Trophoblast cell (in vitro differentiated cells and primary cell): ENCODE data around the gene C1QTNF12.
A peak's percentile ranks its signal among the peaks of the same experiment; 100 is the strongest.

Source experiments
- DNase-seq, 2 donors: peaks; one replicate each; pipeline ENCODE4 v3.0.0-alpha.2; 2016
- H2AFZ ChIP-seq: 2 replicates; pipeline ENCODE4 v1.6.1; 2013; ENCODE audit warnings: low read length, moderate library complexity, mild to moderate bottlenecking; ENCODE audit not compliant: insufficient read depth, poor library complexity
- H2AK5ac ChIP-seq: 2 replicates; pipeline ENCODE4 v1.6.1; 2013; ENCODE audit warnings: mild to moderate bottlenecking, low read length
- H2BK120ac ChIP-seq: 2 replicates; pipeline ENCODE4 v1.6.1; 2013; ENCODE audit warnings: low read length, mild to moderate bottlenecking, moderate library complexity; ENCODE audit not compliant: insufficient read depth, poor library complexity
- H2BK12ac ChIP-seq: 2 replicates; pipeline ENCODE4 v1.6.1; 2013; ENCODE audit warnings: mild to moderate bottlenecking, low read length, moderate library complexity
- H2BK5ac ChIP-seq: 2 replicates; pipeline ENCODE4 v1.6.1; 2013; ENCODE audit warnings: low read length, low read depth, moderate library complexity, mild to moderate bottlenecking; ENCODE audit not compliant: poor library complexity
- H3K14ac ChIP-seq: 2 replicates; pipeline ENCODE4 v1.6.1; 2013; ENCODE audit warnings: mild to moderate bottlenecking, low read length
- H3K18ac ChIP-seq: 2 replicates; pipeline ENCODE4 v1.6.1; 2013; ENCODE audit warnings: mild to moderate bottlenecking, low read length
- H3K23ac ChIP-seq: 2 replicates; pipeline ENCODE4 v1.6.1; 2013; ENCODE audit warnings: low read length
- H3K27ac ChIP-seq: 2 replicates; pipeline ENCODE4 v1.5.1; 2013; ENCODE audit warnings: low read depth, mild to moderate bottlenecking, inconsistent platforms, low read length, moderate library complexity
- H3K27me3 ChIP-seq: 2 replicates; pipeline ENCODE4 v1.6.1; 2013; ENCODE audit warnings: inconsistent platforms, mild to moderate bottlenecking, low read length, moderate library complexity; ENCODE audit not compliant: insufficient read depth
- H3K36me3 ChIP-seq, 2 experiments: 1 replicate in 1 of 2; 2 replicates in 1 of 2; pipeline ENCODE4 v1.6.1; 2013; ENCODE audit warnings: low read length in 2 of 2, mild to moderate bottlenecking in 2 of 2, moderate library complexity in 1 of 2; ENCODE audit not compliant: insufficient read depth in 2 of 2, control insufficient read depth in 1 of 2
- H3K4ac ChIP-seq: 2 replicates; pipeline ENCODE4 v1.6.1; 2013; ENCODE audit warnings: low read depth, mild to moderate bottlenecking, low read length, moderate library complexity
- H3K4me1 ChIP-seq, 2 experiments: 1 replicate in 1 of 2; 2 replicates in 1 of 2; pipeline ENCODE4 v1.6.1; 2013; ENCODE audit warnings: low read length in 2 of 2, mild to moderate bottlenecking in 2 of 2, moderate library complexity in 1 of 2; ENCODE audit not compliant: insufficient read depth in 2 of 2, control insufficient read depth in 1 of 2
- H3K4me2 ChIP-seq: 2 replicates; pipeline ENCODE4 v1.6.1; 2013; ENCODE audit warnings: inconsistent platforms, mild to moderate bottlenecking, low read length, moderate library complexity
- H3K4me3 ChIP-seq: 2 replicates; pipeline ENCODE4 v1.5.1; 2013; ENCODE audit warnings: mild to moderate bottlenecking, low read depth, low read length, inconsistent platforms
- H3K79me1 ChIP-seq: one replicate; pipeline ENCODE4 v1.6.1; 2013; ENCODE audit warnings: low read length
- H3K79me2 ChIP-seq: 2 replicates; pipeline ENCODE4 v1.6.1; 2013; ENCODE audit warnings: low read length, mild to moderate bottlenecking; ENCODE audit not compliant: control insufficient read depth, insufficient read depth, poor library complexity
- H3K9ac ChIP-seq: 2 replicates; pipeline ENCODE4 v1.6.1; 2013; ENCODE audit warnings: mild to moderate bottlenecking, low read length
- H3K9me3 ChIP-seq: 2 replicates; pipeline ENCODE4 v1.6.1; 2013; ENCODE audit warnings: low read depth, mild to moderate bottlenecking, control low read depth, inconsistent platforms, low read length; ENCODE audit not compliant: insufficient read depth
- H4K12ac ChIP-seq: 2 replicates; pipeline ENCODE4 v1.6.1; 2013; ENCODE audit warnings: low read depth, mild to moderate bottlenecking, low read length, moderate library complexity
- H4K8ac ChIP-seq: 2 replicates; pipeline ENCODE4 v1.6.1; 2013; ENCODE audit warnings: low read depth, mild to moderate bottlenecking, low read length, moderate library complexity
- H4K91ac ChIP-seq: one replicate; pipeline ENCODE4 v1.6.1; 2013; ENCODE audit warnings: low read depth, mild to moderate bottlenecking, low read length, moderate library complexity
- WGBS: extraction: QIAGEN DNeasy Blood & Tissue Kit; methylation state at CpG from one replicate; pipeline ENCODE4 v1.1.7; 2013; ENCODE audit warnings: missing lambda C conversion rate; ENCODE audit not compliant: insufficient read length, insufficient coverage; ENCODE audit errors: extremely low coverage; 5-methylcytosine and 5-hydroxymethylcytosine counted together

The C1QTNF12 gene

DNA sequence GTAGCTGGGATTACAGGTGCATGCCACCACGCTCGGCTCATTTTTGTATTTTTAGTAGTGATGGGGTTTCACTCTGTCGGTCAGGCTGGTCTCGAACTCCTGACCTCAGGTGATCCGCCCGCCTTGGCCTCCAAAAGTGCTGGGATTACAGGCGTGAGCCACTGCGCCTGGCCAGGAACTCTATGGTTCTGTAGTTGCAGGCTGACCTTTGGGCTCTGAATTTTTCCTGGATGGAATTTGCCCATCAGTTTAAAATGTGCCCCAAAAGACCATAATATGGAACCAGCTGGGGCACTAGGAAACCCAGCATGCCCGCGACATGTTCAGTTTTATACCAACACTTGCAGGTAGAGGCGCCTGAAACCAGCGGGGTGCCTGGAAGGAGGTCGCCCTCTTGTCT, 32.1 kb upstream of the C1QTNF12 start:
- H3K4me2 ChIP-seq: no peak overlapping the region
- no peak overlapping the region for H3K4ac ChIP-seq
- DNase-seq: no peak
- no peak overlapping the region for H3K14ac ChIP-seq
- H3K4me1 ChIP-seq: peaks cover 5 to 6% of the 10 kb centered on the region in 2 experiments
- H4K91ac ChIP-seq: no peak overlapping the region
- no peak overlapping the region for H3K18ac ChIP-seq
- no peak overlapping the region for H2BK120ac ChIP-seq
- H3K4me3 ChIP-seq: no peak overlapping the region
- H3K23ac ChIP-seq: no peak overlapping the region
- peaks cover 5% of the 10 kb centered on the region for H3K9me3 ChIP-seq
- H3K36me3 ChIP-seq: no peaks in the 10 kb centered on the region
- no CpG with 5 or more reads among the region's 13 CpGs for WGBS
- no peak overlapping the region for H3K27ac ChIP-seq
- H2AFZ ChIP-seq: no peak overlapping the region
- H3K79me1 ChIP-seq: peaks cover 4% of the 10 kb centered on the region
- H3K27me3 ChIP-seq: no peaks in the 10 kb centered on the region
- H3K9ac ChIP-seq: no peak overlapping the region
- no peak overlapping the region for H2AK5ac ChIP-seq
- no peak overlapping the region for H2BK12ac ChIP-seq
- H4K8ac ChIP-seq: no peak overlapping the region
- no peak overlapping the region for H4K12ac ChIP-seq
- no peak overlapping the region for H2BK5ac ChIP-seq
- peaks cover 3% of the 10 kb centered on the region for H3K79me2 ChIP-seq

GRCh38 chr1:1275836-1276235, 29.3 kb upstream of the C1QTNF12 start:
- Histone ChIP-seq H2BK12ac (no peak overlapping the region), H3K4me1 (peaks cover 13 to 17% of the 10 kb centered on the region in 2 experiments), H3K14ac (no peak overlapping the region), H3K4me2 (no peak overlapping the region), H3K4ac (no peak overlapping the region), H2BK120ac (no peak overlapping the region), H3K18ac (no peak overlapping the region), H3K23ac (no peak overlapping the region), H3K79me2 (peaks cover 21% of the 10 kb centered on the region), H4K8ac (no peak overlapping the region), H3K9me3 (peaks cover 4% of the 10 kb centered on the region), H2AK5ac (no peak overlapping the region), H4K12ac (no peak overlapping the region), H3K27me3 (no peaks in the 10 kb centered on the region), H3K4me3 (no peak overlapping the region), H3K79me1 (peaks cover 9% of the 10 kb centered on the region), H3K27ac (no peak overlapping the region), H2BK5ac (no peak overlapping the region), H3K36me3 (peaks cover 2 to 5% of the 10 kb centered on the region in 2 experiments), H4K91ac (no peak overlapping the region), H3K9ac (no peak overlapping the region), H2AFZ (no peak overlapping the region)
- no CpG with 5 or more reads among the region's 9 CpGs for WGBS
- no peak for DNase-seq

DNA sequence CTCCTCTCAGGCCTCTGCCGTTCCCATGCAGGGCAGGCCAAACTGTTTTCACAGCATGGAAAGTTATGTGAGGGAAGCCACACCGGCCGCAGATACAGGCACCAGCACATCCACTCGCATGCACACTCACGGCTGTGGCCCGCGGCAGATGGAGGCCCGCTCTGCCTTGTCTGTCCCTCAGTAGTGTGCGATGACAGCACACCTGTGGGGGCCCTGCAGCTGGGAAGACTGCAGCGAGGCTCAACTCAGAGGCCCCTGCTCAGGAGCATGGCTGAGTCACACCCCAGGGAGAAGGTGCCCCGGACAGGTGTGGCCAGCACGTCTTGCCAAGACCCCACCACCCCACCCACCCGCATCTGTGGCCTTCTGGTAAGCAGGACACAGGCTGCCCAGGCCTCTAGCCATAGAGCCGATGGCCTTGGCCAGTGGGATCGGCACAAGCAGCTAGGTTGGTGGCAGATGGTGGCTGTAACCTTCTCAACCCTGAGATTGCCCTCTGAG, 28.5 kb upstream of the C1QTNF12 start:
- Histone ChIP-seq H3K27me3 (no peaks in the 10 kb centered on the region), H3K4ac (no peak overlapping the region), H3K4me3 (no peak overlapping the region), H3K36me3 (peaks cover 5 to 10% of the 10 kb centered on the region in 2 experiments), H3K79me1 (peaks cover 9% of the 10 kb centered on the region), H3K18ac (no peak overlapping the region), H3K4me2 (no peak overlapping the region), H3K14ac (no peak overlapping the region), H3K23ac (no peak overlapping the region), H2AK5ac (no peak overlapping the region), H3K9me3 (peaks cover 4% of the 10 kb centered on the region), H3K4me1 (peaks cover 13 to 20% of the 10 kb centered on the region in 2 experiments), H2BK12ac (no peak overlapping the region), H4K12ac (no peak overlapping the region), H2AFZ (no peak overlapping the region), H3K27ac (no peak overlapping the region), H3K79me2 (peaks cover 25% of the 10 kb centered on the region), H4K91ac (no peak overlapping the region), H2BK5ac (no peak overlapping the region), H4K8ac (no peak overlapping the region), H3K9ac (no peak overlapping the region), H2BK120ac (no peak overlapping the region)
- WGBS: no CpG with 5 or more reads among the region's 15 CpGs
- peak; percentile 45 to 50 for DNase-seq

GRCh38 chr1:1274299-1274930, 27.9 kb upstream of the C1QTNF12 start:
- Histone ChIP-seq H3K79me2 (peaks cover 25% of the 10 kb centered on the region), H4K8ac (peak overlapping the region; percentile 93), H3K9me3 (peaks cover 4% of the 10 kb centered on the region), H2AFZ (peak overlapping the region; percentile 90), H3K4me3 (peak overlapping the region; percentile 82), H3K4ac (no peak overlapping the region), H3K36me3 (peaks cover 5 to 10% of the 10 kb centered on the region in 2 experiments), H3K4me1 (peaks cover 13 to 20% of the 10 kb centered on the region in 2 experiments), H3K14ac (peak overlapping the region; percentile 53), H2BK5ac (no peak overlapping the region), H3K23ac (no peak overlapping the region), H3K4me2 (peak overlapping the region; percentile 97), H3K9ac (peak overlapping the region; percentile 71), H2AK5ac (peak overlapping the region; percentile 48), H3K27ac (no peak overlapping the region), H2BK120ac (peak overlapping the region; percentile 79), H2BK12ac (no peak overlapping the region), H3K27me3 (no peaks in the 10 kb centered on the region), H4K91ac (peak overlapping the region; percentile 72), H4K12ac (peak overlapping the region; percentile 34), H3K79me1 (peaks cover 9% of the 10 kb centered on the region), H3K18ac (peak overlapping the region; percentile 73)
- no CpG with 5 or more reads among the region's 31 CpGs for WGBS
- no peak for DNase-seq
